GM18508 (cell line): Measurements from ENCODE around the gene MND1.
"Not testable (repeated sequence)": the region's sequence is repeated elsewhere in the genome, so short reads cannot be mapped to it uniquely, and the experiment has no call there.

Experiments
- ATAC-seq: cut with Tn5 transposase; IDR thresholded peaks from one replicate; pipeline ENCODE4 v1.9.1; 2021; ENCODE audit warnings: moderate number of reproducible peaks; ENCODE audit not compliant: insufficient read depth, unreplicated experiment

MND1 gene

GRCh38 chr4:153394945-153395344 lies 50.5 kb downstream of the MND1 start:
- ATAC-seq: no peak

- no peak for ATAC-seq
Measured at GRCh38 chr4:153398713-153399112, 54.2 kb downstream of the MND1 start.

- no peak for ATAC-seq
Measured at GRCh38 chr4:153399358-153399757, 54.9 kb downstream of the MND1 start.

GRCh38 chr4:153401501-153401900 lies 57.0 kb downstream of the MND1 start:
- ATAC-seq: no peak

GRCh38 chr4:153402366-153402765 lies 57.9 kb downstream of the MND1 start:
- ATAC-seq: no peak

- no peak for ATAC-seq
Measured at GRCh38 chr4:153403726-153404125, 59.2 kb downstream of the MND1 start.

GRCh38 chr4:153407906-153408305 lies 63.4 kb downstream of the MND1 start:
- no peak for ATAC-seq

GRCh38 chr4:153408932-153409331 lies 64.4 kb downstream of the MND1 start:
- no peak for ATAC-seq

GRCh38 chr4:153409412-153409811 lies 64.9 kb downstream of the MND1 start:
- no peak for ATAC-seq

GRCh38 chr4:153409924-153410501 lies 65.5 kb downstream of the MND1 start:
- no peak for ATAC-seq

- ATAC-seq: no peak
Measured at GRCh38 chr4:153413842-153414241, 69.4 kb downstream of the MND1 start.

GRCh38 chr4:153416456-153416855 lies 72.0 kb downstream of the MND1 start:
- ATAC-seq: not testable (repeated sequence)

- ATAC-seq: no peak
Measured at GRCh38 chr4:153418121-153418520, 73.6 kb downstream of the MND1 start.

- no peak for ATAC-seq
Measured at GRCh38 chr4:153418558-153418957, 74.1 kb downstream of the MND1 start.

GRCh38 chr4:153419029-153419428 lies 74.5 kb downstream of the MND1 start:
- ATAC-seq: no peak

- no peak for ATAC-seq
Measured at GRCh38 chr4:153419673-153420278, 75.3 kb downstream of the MND1 start.

GRCh38 chr4:153420361-153420760 lies 75.9 kb downstream of the MND1 start:
- no peak for ATAC-seq

GRCh38 chr4:153421941-153422340 lies 77.5 kb downstream of the MND1 start:
- ATAC-seq: no peak

- ATAC-seq: no peak
Measured at GRCh38 chr4:153426207-153426885, 81.9 kb downstream of the MND1 start.

- no peak for ATAC-seq
Measured at GRCh38 chr4:153427363-153428071, 83.0 kb downstream of the MND1 start.

- ATAC-seq: no peak
Measured at GRCh38 chr4:153428941-153429475, 84.5 kb downstream of the MND1 start.
